ENCODE results near the gene KDM2A. TPM values are rescaled to one million over a fixed set of nuclear protein-coding genes. Genes with fewer than 3 reads are reported as not detected.
A peak's percentile ranks its signal among the peaks of the same experiment; 100 is the strongest.

Gene KDM2A
- total and polyA plus RNA-seq, 7 donors = 15.6 to 67.3 (median 29.0) TPM

GRCh38 chr11:67266449-67267187 lies 147.6 kb downstream of the KDM2A start, which contains the start of gene GRK2:
GRK2 (plus strand) TSS chr11:67266473; CDS start chr11:67266700, 227 bp downstream.
- Histone ChIP-seq H3K27me3 (no peaks in the 10 kb centered on the region), H3K9me3 (no peaks in the 10 kb centered on the region), H3K36me3 (peaks cover 0 to 5% (median 0%) of the 10 kb centered on the region in 4 donors), H3K4me1 (peaks cover 0 to 71% (median 68%) of the 10 kb centered on the region in 4 donors), H3K27ac (peak within 1 kb of the TSS; percentile 82 to 86 (median 84)), H3K4me3 (peak within 1 kb of the TSS; percentile 87 to 99 (median 94))
- no peak for TF ChIP-seq POLR2A (IDR thresholded peaks at IDR 0.05)
- TF ChIP-seq, protein P1, sequence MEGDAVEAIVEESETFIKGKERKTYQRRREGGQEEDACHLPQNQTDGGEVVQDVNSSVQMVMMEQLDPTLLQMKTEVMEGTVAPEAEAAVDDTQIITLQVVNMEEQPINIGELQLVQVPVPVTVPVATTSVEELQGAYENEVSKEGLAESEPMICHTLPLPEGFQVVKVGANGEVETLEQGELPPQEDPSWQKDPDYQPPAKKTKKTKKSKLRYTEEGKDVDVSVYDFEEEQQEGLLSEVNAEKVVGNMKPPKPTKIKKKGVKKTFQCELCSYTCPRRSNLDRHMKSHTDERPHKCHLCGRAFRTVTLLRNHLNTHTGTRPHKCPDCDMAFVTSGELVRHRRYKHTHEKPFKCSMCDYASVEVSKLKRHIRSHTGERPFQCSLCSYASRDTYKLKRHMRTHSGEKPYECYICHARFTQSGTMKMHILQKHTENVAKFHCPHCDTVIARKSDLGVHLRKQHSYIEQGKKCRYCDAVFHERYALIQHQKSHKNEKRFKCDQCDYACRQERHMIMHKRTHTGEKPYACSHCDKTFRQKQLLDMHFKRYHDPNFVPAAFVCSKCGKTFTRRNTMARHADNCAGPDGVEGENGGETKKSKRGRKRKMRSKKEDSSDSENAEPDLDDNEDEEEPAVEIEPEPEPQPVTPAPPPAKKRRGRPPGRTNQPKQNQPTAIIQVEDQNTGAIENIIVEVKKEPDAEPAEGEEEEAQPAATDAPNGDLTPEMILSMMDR (IDR thresholded peaks at IDR 0.05) = no peak
- TF ChIP-seq POLR2AphosphoS5 (IDR thresholded peaks at IDR 0.05) = no peak
- TF ChIP-seq EP300 (IDR thresholded peaks at IDR 0.05) = no peak
- 0 to 1% methylated on average over 103 of the region's 103 CpGs for WGBS, 2 donors
- DNase-seq = peak; percentile 76
- intact Hi-C loops (cut with DNase I) = loop anchor here (1.0 to 5.0 kb wide), 4 partner anchors 22 to 241 kb away; partner anchors contain the start of genes CDK2AP2 and PITPNM1

- peak; percentile 75 for DNase-seq
- H3K27me3 ChIP-seq = no peaks in the 10 kb centered on the region
- TF ChIP-seq POLR2A (IDR thresholded peaks at IDR 0.05) = peak in 1 of 2 donors; percentile 52
- TF ChIP-seq, protein P1 (IDR thresholded peaks at IDR 0.05) = no peak
- H3K9me3 ChIP-seq = no peaks in the 10 kb centered on the region
- H3K27ac ChIP-seq = peak overlapping the region; percentile 82 to 86 (median 84)
- peaks cover 0 to 5% (median 0%) of the 10 kb centered on the region in 4 donors for H3K36me3 ChIP-seq
- intact Hi-C loops (cut with DNase I) = loop anchor here (5.0 kb wide), 2 partner anchors 115 to 240 kb away; partner anchors contain the start of genes CDK2AP2 and PITPNM1
- peak overlapping the region; percentile 87 to 99 (median 94) for H3K4me3 ChIP-seq
- H3K4me1 ChIP-seq = peaks cover 0 to 72% (median 69%) of the 10 kb centered on the region in 4 donors
- 3 to 6% methylated on average over 30 of the region's 30 CpGs for WGBS, 2 donors
Observed at GRCh38 chr11:67267188-67268080, 148.4 kb downstream of the KDM2A start.

DNA sequence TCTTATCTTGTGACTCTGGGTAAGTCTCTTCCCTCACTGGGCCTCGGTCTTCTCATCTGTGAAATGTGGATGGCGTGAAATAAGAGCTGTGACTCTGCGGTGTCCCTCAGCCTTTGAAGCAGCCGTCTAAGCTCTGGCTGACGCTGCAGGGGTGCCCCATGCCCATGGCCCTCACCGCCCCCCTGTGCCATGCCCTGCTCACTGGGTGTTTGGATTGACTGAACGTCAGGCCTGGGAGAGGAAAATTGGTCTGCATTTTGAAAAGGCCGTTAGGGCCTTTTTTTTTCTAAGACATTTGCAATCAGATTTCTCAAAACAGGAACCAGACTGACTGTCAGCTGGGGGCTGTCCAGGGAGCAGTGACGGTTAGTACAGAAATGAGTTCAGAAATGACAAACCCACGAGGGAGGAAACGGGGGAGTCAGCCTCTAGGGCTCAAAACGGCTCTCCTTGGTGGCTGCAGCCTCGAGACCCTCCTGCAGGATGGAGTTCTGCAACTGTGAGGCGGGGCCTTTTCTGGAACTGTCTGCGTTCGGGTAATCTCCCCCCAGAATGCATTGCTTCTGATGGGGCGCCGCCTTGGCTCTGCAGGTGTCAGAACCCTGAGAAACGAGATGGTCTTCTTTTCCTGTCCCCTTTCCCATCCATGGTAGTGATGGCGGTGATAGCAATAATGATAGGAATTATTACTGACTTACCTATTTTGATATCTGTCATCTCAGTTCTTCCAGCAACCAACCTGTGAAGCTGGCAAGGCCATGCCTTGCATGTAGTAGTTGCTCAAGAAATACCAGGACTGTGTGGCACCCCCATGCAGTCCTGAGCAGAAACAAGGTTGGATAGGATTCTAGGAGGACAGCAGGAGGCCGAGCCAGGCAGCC lies 149.3 kb downstream of the KDM2A start:
- TF ChIP-seq, protein P1 (IDR thresholded peaks at IDR 0.05) = no peak
- TF ChIP-seq POLR2AphosphoS5 (IDR thresholded peaks at IDR 0.05) = no peak
- Histone ChIP-seq H3K9me3 (no peaks in the 10 kb centered on the region), H3K4me1 (peaks cover 0 to 72% (median 70%) of the 10 kb centered on the region in 4 donors), H3K4me3 (peak overlapping the region in 3 of 4 donors; percentile 92 to 99 (median 96)), H3K27me3 (no peaks in the 10 kb centered on the region), H3K27ac (peak overlapping the region; percentile 82 to 86 (median 84)), H3K36me3 (peaks cover 0 to 5% (median 0%) of the 10 kb centered on the region in 4 donors)
- WGBS, 2 donors = 29 to 38% methylated on average over 21 of the region's 21 CpGs
- peak; percentile 61 for DNase-seq
- intact Hi-C loops (cut with DNase I) = loop anchor here (5.0 kb wide), 2 partner anchors 114 to 239 kb away; partner anchors contain the start of genes CDK2AP2 and PITPNM1

DNA sequence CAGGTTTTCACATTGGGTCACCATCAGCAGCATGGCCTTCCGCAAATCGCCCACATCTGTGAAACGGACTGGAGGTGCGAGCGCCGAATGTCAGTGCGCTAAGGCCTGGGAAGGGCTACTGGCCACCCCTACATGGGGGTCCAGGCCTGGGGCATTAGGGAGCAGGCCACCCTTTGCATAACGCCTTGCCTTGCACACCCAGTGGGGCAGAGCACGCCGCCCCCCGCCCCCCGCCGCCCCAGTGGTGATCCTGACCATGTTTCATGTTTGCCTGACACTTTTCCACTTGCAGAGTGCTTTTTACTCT lies 149.9 kb downstream of the KDM2A start:
- TF ChIP-seq EP300 (IDR thresholded peaks at IDR 0.05) (no peak), POLR2A (IDR thresholded peaks at IDR 0.05) (no peak), POLR2AphosphoS5 (IDR thresholded peaks at IDR 0.05) (no peak)
- TF ChIP-seq, protein P1 (IDR thresholded peaks at IDR 0.05) = no peak
- DNase-seq = peak; percentile 62
- Histone ChIP-seq H3K4me3 (peak overlapping the region in 2 of 4 donors; percentile 28 to 92), H3K27ac (peak overlapping the region; percentile 82 to 86 (median 84)), H3K9me3 (no peaks in the 10 kb centered on the region), H3K4me1 (peaks cover 0 to 76% (median 75%) of the 10 kb centered on the region in 4 donors), H3K36me3 (peaks cover 0 to 5% (median 0%) of the 10 kb centered on the region in 4 donors), H3K27me3 (no peaks in the 10 kb centered on the region)
- intact Hi-C loops (cut with DNase I) = loop anchor here (5.0 kb wide), 2 partner anchors 113 to 238 kb away; partner anchors contain the start of genes CDK2AP2 and PITPNM1
- WGBS, 2 donors = 75 to 86% methylated on average over 13 of the region's 13 CpGs
